Stimulated activated CD4-positive, alpha-beta T cell treated with anti-CD3 and anti-CD28 coated beads, Interleukin-1b, Interleukin-23, amount 100 ng/mL, for 1 hour (primary cell): Measurements from ENCODE around the gene ZNRF1.
"Not testable (repeated sequence)": the region's sequence is repeated elsewhere in the genome, so short reads cannot be mapped to it uniquely, and the experiment has no call there.

ENCODE experiments used
- DNase-seq, 2 donors: peaks; one replicate each; pipeline ENCODE4 v3.0.0-alpha.2; 2020; ENCODE audit warnings: low read depth in 2 of 2

ZNRF1 gene

GRCh38 chr16:75112734-75113491 is 114.1 kb downstream of the ZNRF1 start:
- no peak for DNase-seq

- no peak for DNase-seq
Observed at GRCh38 chr16:75113541-75114121, 114.8 kb downstream of the ZNRF1 start.

GRCh38 chr16:75114179-75114945 is 115.5 kb downstream of the ZNRF1 start:
- no peak for DNase-seq

- DNase-seq = no peak
Observed at GRCh38 chr16:75114946-75115825, 116.4 kb downstream of the ZNRF1 start.

- DNase-seq = no peak
Observed at GRCh38 chr16:75116081-75116910, 117.5 kb downstream of the ZNRF1 start, which contains the start of gene LDHD. Gene LDHD (minus strand): TSS chr16:75116780. CDS start chr16:75116720, 60 bp downstream.

- DNase-seq = no peak
Observed at GRCh38 chr16:75116911-75117245, 118.1 kb downstream of the ZNRF1 start.

GRCh38 chr16:75118943-75119539 is 120.2 kb downstream of the ZNRF1 start:
- DNase-seq = no peak

GRCh38 chr16:75120253-75120652 is 121.4 kb downstream of the ZNRF1 start:
- no peak for DNase-seq

GRCh38 chr16:75121949-75122568 is 123.2 kb downstream of the ZNRF1 start:
- no peak for DNase-seq

GRCh38 chr16:75122609-75123008 is 123.8 kb downstream of the ZNRF1 start:
- no peak for DNase-seq

- no peak for DNase-seq
Observed at GRCh38 chr16:75127713-75128415, 129.0 kb downstream of the ZNRF1 start.

GRCh38 chr16:75129421-75130149 is 130.8 kb downstream of the ZNRF1 start:
- not testable (repeated sequence) for DNase-seq

- no peak for DNase-seq
Observed at GRCh38 chr16:75130150-75130771, 131.4 kb downstream of the ZNRF1 start.

GRCh38 chr16:75131081-75131480 is 132.3 kb downstream of the ZNRF1 start:
- no peak for DNase-seq

- no peak for DNase-seq
Observed at GRCh38 chr16:75138233-75138632, 139.4 kb downstream of the ZNRF1 start.

GRCh38 chr16:75138636-75139035 is 139.8 kb downstream of the ZNRF1 start:
- DNase-seq = no peak

- no peak for DNase-seq
Observed at GRCh38 chr16:75139498-75139897, 140.7 kb downstream of the ZNRF1 start.

- no peak for DNase-seq
Observed at GRCh38 chr16:75143941-75144340, 145.1 kb downstream of the ZNRF1 start.
